Measurements from ENCODE around the gene NRAP.

NRAP gene, protein sequence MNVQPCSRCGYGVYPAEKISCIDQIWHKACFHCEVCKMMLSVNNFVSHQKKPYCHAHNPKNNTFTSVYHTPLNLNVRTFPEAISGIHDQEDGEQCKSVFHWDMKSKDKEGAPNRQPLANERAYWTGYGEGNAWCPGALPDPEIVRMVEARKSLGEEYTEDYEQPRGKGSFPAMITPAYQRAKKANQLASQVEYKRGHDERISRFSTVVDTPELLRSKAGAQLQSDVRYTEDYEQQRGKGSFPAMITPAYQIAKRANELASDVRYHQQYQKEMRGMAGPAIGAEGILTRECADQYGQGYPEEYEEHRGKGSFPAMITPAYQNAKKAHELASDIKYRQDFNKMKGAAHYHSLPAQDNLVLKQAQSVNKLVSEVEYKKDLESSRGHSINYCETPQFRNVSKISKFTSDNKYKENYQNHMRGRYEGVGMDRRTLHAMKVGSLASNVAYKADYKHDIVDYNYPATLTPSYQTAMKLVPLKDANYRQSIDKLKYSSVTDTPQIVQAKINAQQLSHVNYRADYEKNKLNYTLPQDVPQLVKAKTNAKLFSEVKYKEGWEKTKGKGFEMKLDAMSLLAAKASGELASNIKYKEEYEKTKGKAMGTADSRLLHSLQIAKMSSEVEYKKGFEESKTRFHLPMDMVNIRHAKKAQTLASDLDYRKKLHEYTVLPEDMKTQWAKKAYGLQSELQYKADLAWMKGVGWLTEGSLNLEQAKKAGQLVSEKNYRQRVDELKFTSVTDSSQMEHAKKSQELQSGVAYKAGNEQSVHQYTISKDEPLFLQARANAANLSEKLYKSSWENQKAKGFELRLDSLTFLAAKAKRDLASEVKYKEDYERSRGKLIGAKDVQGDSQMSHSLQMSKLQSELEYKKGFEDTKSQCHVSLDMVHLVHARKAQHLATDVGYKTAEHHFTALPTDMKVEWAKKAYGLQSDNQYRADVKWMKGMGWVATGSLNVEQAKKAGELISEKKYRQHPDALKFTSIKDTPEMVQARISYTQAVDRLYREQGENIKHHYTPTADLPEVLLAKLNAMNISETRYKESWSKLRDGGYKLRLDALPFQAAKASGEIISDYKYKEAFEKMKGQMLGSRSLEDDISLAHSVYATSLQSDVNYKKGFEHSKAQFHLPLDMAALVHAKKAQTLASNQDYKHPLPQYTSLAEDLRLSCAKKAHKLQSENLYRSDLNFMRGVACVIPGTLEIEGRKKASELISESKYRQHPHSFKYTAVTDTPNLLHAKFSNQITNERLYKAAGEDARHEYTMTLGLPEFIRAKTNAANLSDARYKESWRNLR (N-terminal part only)

DNA sequence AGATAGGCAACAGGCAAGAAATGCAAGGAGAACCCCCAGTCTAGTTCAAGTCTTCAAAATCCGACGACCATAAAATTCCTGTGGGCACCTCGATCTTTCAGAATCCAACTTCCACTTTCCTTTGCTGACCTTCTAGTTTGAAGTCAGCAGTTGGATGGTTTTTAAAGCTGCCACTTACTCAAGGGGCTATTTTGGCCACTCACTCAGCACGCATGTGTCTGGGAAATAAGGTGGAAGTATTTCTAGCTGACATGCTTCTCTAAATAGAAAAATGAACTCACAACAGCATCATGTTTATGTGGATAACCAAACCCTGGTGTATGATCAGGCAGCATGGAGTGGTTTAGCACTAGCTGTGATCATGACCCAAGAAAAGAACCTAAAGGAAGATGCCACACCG, at the start of gene NRAP:
Gene NRAP, minus strand, starts transcription at position 134 of the 400 bp plus-strand sequence. CDS start 159 bp downstream, outside the sequence.
- no peak for DNase-seq

DNA sequence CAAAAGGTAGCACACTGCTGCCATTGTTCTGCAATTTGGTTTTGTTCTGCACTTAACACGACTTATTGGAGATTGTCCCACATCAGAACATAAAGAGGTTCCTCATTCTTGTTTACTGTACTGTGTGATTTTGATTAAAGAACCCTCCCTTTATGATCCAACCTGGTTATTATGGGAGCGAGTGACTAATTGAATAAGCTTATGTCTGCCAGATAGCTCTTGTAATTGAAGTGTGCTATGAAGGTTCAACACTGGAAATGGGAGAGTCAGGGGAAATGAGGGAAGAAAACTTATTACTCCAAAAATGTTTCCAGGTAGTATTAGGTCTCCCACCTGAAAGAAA, 49.8 kb upstream of the NRAP start:
- no peak for DNase-seq

DNA sequence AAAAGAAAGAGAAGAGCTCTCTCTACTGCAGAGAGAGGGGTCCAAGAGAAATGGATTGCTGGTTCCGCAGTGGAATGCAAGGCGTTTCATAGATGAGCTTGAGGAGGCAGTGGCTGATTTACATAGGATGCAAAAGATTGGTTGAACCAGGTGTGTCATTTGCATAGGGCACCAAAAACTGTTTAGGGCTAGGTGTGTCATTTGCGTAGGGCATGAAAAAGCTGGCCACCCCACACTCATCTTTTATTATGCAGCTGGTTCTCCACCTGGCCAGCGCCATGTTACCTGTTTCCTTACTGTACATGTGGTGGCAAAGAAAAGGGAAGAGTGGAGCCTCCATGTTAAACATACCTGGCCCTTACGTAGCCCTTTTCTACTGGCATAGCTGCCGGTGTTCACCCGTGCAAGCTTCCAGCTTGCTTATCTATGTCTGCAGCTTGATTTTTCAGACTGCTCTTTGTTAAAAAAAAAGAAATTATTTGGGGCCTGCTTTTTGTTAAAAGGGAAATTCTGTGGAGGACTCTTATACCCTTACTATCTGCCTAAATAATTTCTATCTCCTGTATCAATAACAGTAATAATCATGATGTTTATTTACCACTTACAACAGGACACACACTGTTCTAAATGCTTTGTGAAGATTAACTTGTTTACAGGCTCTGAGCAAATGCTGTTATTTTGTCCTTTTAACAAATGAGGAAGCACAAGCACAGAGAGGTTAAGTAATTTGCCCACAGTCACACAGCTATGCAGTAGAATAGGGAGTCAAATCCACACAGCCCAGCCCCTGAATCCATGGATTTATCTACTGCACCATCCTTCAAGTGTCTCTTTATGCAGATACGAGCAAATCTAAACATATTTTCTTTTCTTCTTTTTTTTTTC, 49.2 kb upstream of the NRAP start:
- DNase-seq = no peak

DNA sequence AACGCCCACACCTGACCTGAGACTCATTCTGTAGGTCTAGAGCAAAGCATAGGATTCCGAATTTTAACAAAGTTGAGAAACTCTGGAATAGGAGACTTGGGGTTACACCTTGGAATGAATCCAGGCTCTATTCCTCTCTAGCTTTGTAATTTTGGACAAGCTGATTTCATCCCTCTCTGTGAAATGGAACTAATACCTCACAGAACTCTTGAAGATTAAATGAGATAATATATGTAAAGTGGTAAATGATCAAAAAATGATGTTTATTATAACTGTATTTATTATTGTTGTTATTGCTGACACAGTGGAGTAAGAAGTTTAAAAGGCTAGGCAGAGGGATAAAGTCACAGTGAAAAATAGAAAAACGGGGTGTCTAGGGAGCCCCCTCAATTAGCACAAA, 48.2 kb upstream of the NRAP start:
- no peak for DNase-seq

DNA sequence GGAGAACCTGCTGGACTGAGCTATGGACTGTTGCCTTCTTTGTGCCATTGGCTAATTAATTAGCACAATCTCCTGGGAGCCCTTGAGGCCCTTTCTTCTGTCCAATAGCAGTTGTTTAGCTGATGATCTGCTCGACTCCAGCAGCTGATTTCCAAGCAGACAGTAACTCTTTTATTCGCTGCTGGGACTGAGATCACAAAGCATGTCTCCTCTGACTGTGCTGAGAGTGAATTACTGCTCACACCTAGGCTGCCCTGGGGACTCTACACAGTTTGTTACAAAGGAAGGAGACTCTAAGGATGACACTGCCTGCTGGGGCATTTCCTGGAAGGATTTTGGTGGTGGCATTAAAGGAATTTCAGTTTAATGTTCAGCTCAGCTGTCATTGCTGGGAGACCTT, 47.3 kb upstream of the NRAP start:
- peak; percentile 1 for DNase-seq

DNA sequence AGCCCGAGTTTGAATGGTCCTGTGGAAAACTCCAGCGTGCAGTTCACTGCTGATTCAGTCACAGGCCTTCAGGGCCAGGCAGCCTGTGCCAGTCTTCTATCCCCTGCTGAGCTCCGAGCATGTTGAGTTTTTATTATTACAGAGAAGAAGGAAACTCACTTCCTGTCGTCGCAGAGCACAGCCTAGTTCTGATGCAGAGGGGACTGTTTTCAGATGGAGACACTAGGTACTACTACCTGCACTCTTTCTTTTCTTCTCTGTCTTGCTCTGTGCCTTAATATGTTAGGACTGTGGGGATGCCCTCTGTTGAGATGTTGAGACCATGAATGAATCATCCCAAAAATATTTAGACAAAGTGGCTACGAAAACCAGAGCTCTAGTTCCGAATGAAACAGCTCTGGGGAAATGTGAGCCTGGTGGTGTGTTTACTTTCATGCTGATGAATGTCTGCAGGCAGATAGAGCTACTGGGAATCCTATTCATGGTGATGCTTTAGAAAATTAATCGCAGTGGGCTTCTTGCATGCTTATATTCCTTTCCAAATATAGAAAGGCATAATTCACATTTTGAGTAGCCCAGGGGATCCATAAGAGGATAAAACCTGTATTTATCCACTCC, 45.5 kb upstream of the NRAP start:
- peak; percentile 76 for DNase-seq

DNA sequence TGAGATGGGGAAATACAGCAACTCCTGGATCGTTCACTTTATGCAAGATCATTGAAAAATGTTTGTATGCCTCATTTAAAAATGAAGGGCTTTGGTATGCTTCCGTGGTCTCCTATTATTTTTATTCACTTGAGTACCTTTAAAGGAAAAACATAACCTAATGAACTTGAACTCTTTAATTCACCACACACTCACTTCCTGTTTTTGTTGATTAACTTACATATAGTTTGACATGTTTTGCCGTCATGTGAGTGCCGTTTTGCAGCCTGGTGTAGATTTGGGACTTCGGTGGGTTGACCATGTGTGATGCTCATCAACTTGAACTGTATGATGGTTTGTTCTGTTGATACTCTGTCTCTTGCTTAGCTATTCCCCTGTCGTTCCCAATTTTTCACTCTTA, 44.8 kb upstream of the NRAP start:
- DNase-seq = no peak

DNA sequence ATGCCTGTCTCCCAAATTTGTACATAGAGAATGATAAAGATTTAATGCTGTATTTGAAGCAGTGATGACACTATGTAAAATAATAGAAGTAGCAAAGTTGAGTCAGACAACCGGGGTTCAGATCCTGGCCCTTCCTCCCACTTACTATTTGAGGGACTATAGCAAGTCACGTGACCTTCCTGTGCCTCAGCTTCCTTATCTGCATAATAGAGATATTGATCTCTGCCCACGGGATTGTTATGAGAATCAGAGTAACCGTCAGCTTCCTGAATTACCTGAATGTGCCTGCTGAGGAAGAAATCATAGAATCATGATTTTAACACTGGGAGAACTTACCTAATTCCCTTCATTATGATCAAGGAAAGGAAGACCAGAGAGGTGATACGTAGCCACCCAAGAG, 42.8 kb upstream of the NRAP start:
- DNase-seq = no peak

DNA sequence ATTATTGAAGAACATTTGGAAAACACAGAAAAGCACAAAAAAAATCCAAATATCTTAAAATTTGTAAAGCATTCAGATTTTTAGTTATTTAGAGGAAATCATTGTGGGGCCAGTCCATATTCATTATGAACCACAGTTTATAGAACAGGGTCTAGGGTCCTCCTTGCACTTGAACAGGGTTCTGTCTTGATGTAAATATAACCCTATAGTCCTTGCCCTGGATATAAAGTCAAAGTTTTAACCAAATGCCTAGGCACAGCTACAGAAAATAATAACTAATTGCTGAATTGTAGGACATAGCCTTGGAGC, 41.5 kb upstream of the NRAP start:
- DNase-seq = no peak

DNA sequence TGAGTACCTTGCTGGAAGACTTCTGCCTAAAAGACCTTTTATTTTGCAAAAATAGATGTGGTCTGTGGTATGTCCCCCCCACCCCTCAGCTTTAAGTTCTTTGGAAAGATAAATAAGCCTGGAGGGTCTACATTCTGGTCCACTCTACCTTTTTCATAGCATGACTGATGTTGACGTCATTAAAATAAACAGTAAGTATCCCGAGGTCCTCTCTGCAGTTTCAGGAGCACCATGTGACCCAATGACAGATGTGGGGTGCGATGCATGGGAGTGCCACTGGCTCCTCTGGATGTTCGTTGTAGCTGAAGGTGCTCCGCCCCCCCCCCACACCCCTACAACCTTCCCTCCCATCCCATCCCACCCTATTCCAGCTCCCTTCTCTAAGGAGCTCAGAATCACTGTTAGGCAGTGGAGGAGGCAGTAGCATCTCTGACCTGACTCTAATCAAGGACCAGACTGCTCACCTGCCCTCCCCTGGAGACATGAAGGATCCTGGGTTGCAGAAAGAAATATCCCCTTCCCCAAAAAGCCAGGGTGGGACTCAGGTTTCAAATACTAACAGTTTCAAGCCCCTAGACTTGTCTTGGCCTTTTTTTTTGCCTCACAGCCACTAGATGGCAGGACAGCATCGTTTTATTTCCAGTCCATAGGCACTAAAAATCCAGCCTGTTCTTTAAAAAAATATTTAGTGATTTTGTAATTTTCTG, 40.9 kb upstream of the NRAP start:
- DNase-seq = peak; percentile 37

DNA sequence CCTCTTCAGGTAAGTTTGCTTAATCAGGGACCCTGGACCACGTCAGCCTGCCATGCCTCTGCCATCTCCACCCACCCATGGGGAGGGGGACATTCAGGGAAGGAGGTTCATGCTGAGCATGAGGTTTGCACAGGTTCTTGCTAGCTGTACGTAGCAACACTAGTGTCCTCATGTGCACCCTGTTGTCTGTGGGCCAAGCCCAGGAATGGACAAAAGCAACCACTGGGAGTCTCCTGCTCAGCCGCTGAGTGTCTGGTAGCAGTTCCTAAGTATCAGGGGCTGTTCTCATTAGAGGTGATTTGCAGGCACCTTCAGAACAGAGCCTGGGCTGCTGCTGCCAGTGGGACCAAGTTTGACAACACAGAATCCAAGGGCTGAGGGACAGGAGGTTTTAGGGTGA, 33.8 kb upstream of the NRAP start:
- DNase-seq = no peak

DNA sequence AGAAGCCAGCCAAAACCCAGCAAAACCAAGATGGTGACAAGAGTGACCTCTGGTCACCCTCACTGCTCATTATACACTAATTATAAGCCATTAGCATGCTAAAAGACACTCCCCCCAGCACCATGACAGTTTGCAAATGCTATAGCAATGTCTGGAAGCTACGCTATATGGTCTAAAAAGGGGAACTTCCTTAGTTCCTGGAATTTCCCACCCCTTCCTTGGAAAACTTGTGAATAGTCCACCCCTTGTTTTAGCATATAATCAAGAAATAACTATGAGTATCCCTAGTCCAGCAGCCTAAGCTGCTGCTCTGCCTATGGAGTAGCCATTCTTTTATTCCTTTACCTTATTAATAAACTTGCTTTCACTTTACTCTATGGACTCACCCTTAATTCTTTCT, 31.9 kb upstream of the NRAP start:
- no peak for DNase-seq

DNA sequence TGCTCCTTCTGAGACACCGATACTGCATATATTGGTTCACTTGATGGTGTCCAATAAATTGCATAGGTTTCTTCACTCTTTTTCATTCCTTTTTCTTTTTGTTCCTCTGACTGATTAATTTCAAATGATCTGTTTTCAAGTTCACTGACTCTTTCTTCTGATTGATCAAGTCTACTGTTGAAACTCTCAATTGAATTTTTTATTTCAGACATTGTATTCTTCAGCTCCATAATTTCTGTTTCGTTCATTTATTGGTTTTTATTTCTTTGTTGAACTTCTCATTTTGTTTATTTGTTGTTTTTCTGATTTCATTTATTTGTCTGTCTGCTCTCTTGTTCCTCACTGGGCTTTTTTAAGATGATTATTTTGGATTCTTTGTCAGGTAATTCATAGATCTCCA, 29.5 kb upstream of the NRAP start:
- no peak for DNase-seq

DNA sequence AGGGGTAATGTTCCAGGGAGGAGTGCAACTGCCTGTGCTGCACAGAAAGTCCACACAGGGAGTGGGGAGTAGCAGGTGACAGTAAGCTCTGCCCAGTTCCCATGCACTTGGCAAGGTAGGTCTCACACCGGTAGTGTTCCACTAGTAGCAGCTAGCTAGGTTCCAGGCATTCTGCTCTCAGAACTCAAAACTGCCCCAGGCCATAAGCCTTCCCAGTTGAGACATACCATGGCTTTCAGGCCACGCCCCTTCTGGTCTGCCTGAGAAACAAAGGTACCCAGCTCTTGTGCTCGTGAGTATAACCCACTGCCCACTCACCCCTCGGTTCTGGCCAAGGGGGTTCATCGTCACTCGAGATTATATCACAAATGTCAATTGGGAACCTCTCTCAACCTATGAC, 28.4 kb upstream of the NRAP start:
- DNase-seq = no peak

DNA sequence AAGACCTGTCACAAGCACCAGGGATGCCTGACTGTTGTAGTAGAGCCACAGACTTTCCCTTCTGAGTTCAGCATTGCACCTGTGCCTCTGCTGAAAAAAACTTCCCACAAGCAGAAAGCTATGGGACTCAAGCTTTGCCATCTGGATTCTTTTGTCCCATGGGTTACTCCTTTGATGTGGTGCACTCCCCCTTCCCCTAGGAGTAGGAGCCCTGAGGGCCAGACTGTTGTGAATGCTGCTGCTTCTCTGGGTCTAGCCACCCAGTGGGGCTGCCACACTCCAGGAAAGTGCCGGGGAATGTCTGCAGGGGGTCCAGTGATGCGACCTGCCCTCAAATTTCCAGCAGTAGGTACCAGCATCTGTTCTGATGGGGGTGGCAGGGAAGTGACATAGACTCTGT, 27.5 kb upstream of the NRAP start:
- DNase-seq = no peak

DNA sequence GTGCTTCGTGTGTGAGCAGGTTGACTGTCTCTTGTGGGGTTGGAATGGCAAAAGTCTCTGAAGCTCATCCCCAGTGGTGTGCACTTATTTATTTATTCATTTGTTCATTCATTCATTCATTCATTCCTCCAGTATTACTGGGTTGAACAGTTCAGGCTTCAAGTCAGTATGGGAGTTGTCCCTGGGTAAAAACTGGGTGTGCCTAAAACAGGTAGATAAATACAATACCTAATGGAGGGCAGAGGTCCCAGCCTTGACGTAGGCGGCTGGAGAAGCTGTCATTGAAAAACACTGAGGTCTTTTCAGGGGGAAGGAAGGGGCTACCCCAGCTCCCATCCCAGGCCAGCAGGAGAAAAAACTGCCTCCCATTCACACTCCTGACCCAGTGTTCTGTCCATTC, 26.9 kb upstream of the NRAP start:
- no peak for DNase-seq

DNA sequence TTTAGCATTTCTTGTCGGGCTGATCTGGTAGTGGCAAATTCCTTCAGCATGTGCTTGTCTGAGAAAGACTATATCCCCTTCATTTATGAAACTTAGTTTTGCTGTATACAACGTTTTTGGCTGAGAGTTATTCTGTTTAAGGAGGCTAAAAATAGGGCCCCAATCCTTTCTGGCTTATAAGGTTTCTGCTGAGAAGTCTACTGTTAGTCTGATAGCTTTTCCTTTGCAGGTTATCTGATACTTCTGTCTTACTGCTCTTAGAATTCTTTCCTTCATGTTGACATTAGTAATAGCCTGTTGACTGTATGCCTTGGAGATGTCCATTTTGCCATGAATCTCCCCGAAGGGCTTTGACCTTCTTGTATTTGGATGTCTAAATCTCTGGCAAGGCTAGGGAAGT, 25.7 kb upstream of the NRAP start:
- no peak for DNase-seq

DNA sequence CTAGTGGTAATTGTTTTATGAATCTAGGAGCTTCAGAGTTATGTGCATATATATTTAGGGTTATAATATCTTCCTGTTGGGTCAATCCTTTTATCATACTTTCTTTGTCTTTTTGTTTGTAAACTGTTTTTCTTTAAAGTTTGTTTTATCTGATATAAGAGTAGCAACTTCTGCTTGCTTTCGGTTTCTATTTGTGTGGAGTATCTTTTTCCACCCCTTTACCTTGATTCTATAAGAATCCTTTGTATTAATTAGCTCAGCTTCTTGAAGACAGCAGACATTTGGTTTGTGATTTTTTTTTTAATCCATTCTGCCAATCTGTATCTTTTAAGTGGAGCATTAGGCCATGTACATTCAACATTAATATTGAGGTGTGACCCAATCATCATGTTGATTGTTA, 25.2 kb upstream of the NRAP start:
- DNase-seq = no peak

DNA sequence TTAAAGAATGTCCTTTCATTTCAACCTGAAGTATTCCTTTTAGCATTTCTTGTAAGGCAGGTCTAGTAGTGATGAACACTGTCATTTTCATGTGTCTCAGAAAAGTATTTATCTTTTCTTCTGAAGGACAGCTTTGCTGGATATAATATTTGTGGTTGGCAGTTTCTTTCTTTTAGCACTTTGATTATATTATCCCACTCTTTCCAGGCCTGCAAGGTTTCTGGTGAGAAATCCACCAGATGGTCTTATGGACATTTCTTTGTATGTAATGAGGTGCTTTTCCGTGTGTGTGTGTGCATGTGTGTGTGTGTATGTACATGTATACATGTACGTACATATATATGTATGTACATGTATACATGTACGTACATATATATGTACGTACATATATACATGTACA, 23.2 kb upstream of the NRAP start:
- no peak for DNase-seq

DNA sequence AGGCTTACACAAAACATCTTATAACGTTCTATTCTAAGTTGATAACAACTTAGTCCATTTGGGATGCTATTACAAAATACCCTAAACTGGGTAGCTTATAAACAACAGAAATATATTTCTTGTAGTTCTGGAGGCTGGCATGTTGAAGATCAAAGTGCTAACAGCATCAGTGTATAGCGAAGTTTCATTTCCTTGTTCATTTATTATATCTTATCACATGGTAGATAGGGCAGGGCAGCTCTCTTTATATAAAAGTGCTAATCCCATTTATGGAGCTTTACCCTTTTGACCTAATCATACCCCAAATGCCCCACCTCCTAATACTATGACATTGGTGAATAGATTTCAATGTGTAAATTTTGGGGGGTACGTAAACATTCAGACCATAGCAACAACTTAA, 22.2 kb upstream of the NRAP start:
- no peak for DNase-seq

DNA sequence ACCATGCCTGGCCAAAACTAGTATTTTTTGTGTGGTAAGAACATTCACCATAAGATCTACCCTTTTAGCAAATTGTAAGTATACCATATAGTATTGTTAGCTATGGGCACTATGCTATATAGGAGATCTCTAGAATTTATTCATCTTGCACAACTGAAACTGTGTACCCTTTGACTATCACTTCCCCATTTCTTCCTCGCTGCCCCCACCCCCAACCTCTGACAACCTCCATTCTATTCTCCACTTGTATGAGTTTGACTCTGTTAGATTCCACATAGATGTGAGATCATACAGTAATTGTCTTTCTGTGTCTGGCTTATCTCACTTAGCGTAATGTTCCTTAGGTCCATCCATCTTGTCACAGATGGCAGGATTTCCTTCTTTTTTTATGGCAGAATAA, 19.5 kb upstream of the NRAP start:
- DNase-seq = no peak

Data from NCI-H69 (cell line).